HG02798 (cell line): ENCODE results near the gene CD320.

Experiments
- ATAC-seq: cut with Tn5 transposase; IDR thresholded peaks from one replicate; pipeline ENCODE4 v1.9.1; 2021; ENCODE audit warnings: mild to moderate bottlenecking; ENCODE audit not compliant: unreplicated experiment, poor library complexity

Gene CD320

GRCh38 chr19:8255426-8256125 lies 52.6 kb downstream of the CD320 start:
- no peak for ATAC-seq

- no peak for ATAC-seq
Observed at GRCh38 chr19:8254286-8255001, 53.7 kb downstream of the CD320 start.

GRCh38 chr19:8253678-8254077 lies 54.5 kb downstream of the CD320 start:
- no peak for ATAC-seq

- no peak for ATAC-seq
Observed at GRCh38 chr19:8252922-8253589, 55.1 kb downstream of the CD320 start.
